HG03064 (cell line): ENCODE results near the gene SRY.
"Not testable (repeated sequence)": the region's sequence is repeated elsewhere in the genome, so short reads cannot be mapped to it uniquely, and the experiment has no call there.

Experiments
- ATAC-seq: cut with Tn5 transposase; IDR thresholded peaks from one replicate; pipeline ENCODE4 v1.9.1; 2021; ENCODE audit warnings: low read depth; ENCODE audit not compliant: unreplicated experiment

Gene SRY

DNA sequence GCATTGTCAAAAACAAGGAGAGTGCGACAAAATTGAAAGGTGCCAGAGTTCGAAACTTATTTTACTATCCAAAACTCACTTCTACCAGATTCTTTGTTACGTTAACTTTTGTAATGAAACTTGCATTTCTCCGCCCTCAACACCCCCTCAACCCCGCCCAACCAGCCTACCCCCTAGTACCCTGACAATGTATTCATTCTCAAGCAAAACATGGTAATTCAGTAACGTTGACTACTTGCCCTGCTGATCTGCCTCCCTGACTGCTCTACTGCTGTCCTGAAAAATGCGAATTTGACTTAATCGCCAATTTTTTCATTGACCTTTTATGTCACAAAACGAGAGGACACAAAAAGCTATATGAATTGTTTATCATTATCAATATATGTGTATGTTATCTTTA is at the start of gene SRY:
Gene SRY, minus strand, starts transcription at position 83 of the 400 bp plus-strand sequence. Its CDS starts 79 bp downstream, at position 4.
- ATAC-seq: no peak

GRCh38 chrY:2837078-2837477 is 49.6 kb upstream of the SRY start:
- no peak for ATAC-seq

DNA sequence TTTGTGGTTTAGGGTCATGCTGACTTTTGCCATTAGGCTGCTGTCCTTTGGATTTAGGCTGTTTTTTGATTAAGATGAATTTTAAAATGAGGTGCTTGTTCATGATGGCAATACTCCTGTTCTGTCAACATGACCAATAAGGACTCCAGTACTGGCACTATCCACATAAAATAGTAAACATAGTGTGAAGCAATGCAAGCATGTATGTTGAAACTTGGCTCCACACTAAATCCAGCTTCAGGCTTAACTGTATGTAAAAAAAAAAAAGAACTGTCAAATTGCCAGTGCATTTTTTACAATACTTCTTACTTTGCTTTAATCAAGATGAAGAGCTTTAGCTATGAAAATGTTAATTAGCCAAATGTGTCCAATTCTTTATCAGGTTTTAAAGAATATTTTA is 47.7 kb upstream of the SRY start:
- ATAC-seq: no peak

GRCh38 chrY:2828497-2828896 is 41.0 kb upstream of the SRY start:
- no peak for ATAC-seq

GRCh38 chrY:2824471-2824870 is 37.0 kb upstream of the SRY start:
- ATAC-seq: no peak

GRCh38 chrY:2817146-2817896 is 29.8 kb upstream of the SRY start:
- not testable (repeated sequence) for ATAC-seq

GRCh38 chrY:2800246-2800645 is 12.8 kb upstream of the SRY start:
- ATAC-seq: no peak

- no peak for ATAC-seq
Measured at GRCh38 chrY:2797991-2798390, 10.5 kb upstream of the SRY start.

GRCh38 chrY:2796977-2797523 is 9.6 kb upstream of the SRY start:
- no peak for ATAC-seq

GRCh38 chrY:2789756-2790155 is 2.3 kb upstream of the SRY start:
- no peak for ATAC-seq

DNA sequence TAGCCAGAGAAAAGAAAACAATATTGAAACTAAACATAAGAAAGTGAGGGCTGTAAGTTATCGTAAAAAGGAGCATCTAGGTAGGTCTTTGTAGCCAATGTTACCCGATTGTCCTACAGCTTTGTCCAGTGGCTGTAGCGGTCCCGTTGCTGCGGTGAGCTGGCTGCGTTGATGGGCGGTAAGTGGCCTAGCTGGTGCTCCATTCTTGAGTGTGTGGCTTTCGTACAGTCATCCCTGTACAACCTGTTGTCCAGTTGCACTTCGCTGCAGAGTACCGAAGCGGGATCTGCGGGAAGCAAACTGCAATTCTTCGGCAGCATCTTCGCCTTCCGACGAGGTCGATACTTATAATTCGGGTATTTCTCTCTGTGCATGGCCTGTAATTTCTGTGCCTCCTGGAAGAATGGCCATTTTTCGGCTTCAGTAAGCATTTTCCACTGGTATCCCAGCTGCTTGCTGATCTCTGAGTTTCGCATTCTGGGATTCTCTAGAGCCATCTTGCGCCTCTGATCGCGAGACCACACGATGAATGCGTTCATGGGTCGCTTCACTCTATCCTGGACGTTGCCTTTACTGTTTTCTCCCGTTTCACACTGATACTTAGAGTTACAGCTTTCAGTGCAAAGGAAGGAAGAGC is 488 bp downstream of the SRY start:
- ATAC-seq: no peak
